ENCODE data around the gene TUBG1.

TUBG1 gene

DNA sequence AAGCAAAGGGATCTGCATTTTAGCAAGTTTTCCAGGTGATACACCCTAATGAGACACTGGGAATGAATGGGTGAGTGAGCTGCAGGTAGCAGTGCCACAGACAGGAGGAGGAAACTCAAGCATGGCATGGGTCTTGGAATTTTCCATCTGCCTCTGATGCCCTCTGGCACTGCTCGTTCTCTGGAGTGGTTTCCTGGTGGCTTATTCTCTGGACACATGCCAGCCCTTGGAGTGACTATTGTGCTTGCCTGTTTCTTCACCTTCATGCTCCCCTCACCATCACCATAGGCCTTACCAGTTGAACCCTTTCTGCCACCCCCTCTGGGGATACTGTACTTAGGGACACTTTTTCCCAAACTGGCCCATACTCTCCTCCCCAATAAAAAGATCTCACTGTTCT lies 45.9 kb upstream of the TUBG1 start:
- DNase-seq (ENCODE audit: low read depth): no peak
- peak overlapping the region; percentile 94 for H3K4me3 ChIP-seq (ENCODE audit: low read depth, low read length)
- TF ChIP-seq, protein P1, sequence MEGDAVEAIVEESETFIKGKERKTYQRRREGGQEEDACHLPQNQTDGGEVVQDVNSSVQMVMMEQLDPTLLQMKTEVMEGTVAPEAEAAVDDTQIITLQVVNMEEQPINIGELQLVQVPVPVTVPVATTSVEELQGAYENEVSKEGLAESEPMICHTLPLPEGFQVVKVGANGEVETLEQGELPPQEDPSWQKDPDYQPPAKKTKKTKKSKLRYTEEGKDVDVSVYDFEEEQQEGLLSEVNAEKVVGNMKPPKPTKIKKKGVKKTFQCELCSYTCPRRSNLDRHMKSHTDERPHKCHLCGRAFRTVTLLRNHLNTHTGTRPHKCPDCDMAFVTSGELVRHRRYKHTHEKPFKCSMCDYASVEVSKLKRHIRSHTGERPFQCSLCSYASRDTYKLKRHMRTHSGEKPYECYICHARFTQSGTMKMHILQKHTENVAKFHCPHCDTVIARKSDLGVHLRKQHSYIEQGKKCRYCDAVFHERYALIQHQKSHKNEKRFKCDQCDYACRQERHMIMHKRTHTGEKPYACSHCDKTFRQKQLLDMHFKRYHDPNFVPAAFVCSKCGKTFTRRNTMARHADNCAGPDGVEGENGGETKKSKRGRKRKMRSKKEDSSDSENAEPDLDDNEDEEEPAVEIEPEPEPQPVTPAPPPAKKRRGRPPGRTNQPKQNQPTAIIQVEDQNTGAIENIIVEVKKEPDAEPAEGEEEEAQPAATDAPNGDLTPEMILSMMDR (IDR thresholded peaks at IDR 0.05; ENCODE audit: low read depth, low read length): no peak
- TF ChIP-seq, protein P2, sequence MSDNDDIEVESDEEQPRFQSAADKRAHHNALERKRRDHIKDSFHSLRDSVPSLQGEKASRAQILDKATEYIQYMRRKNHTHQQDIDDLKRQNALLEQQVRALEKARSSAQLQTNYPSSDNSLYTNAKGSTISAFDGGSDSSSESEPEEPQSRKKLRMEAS (IDR thresholded peaks at IDR 0.05; ENCODE audit: low read depth, low read length): no peak
- TF ChIP-seq POLR2A (IDR thresholded peaks at IDR 0.05; ENCODE audit: extremely low read depth, insufficient read length) (no peak), MYC (IDR thresholded peaks at IDR 0.05; ENCODE audit: low read depth, low read length) (no peak)

DNA sequence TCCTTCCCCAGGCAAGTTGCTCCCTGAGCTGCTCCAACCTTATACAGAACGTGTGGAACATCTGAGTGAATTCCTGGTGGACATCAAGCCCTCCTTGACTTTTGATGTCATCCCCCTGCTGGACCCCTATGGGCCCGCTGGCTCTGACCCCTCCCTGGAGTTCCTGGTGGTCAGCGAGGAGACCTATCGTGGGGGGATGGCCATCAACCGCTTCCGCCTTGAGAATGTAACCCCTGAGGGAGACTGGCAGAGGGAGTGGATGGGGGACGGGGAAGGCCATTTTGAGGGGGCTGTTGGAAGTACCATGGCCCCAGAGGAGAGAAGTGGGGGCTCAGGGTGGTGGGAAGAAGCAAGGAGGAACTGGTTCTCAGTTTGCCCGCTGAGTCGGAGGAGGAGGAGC lies 45.5 kb upstream of the TUBG1 start:
- peak overlapping the region; percentile 94 for H3K4me3 ChIP-seq (ENCODE audit: low read depth, low read length)
- peak; percentile 43 for DNase-seq (ENCODE audit: low read depth)
- TF ChIP-seq, protein P2 (IDR thresholded peaks at IDR 0.05; ENCODE audit: low read depth, low read length): no peak
- TF ChIP-seq, protein P1 (IDR thresholded peaks at IDR 0.05; ENCODE audit: low read depth, low read length): no peak
- no peak for TF ChIP-seq MYC (IDR thresholded peaks at IDR 0.05; ENCODE audit: low read depth, low read length)
- TF ChIP-seq POLR2A (IDR thresholded peaks at IDR 0.05; ENCODE audit: extremely low read depth, insufficient read length): no peak

DNA sequence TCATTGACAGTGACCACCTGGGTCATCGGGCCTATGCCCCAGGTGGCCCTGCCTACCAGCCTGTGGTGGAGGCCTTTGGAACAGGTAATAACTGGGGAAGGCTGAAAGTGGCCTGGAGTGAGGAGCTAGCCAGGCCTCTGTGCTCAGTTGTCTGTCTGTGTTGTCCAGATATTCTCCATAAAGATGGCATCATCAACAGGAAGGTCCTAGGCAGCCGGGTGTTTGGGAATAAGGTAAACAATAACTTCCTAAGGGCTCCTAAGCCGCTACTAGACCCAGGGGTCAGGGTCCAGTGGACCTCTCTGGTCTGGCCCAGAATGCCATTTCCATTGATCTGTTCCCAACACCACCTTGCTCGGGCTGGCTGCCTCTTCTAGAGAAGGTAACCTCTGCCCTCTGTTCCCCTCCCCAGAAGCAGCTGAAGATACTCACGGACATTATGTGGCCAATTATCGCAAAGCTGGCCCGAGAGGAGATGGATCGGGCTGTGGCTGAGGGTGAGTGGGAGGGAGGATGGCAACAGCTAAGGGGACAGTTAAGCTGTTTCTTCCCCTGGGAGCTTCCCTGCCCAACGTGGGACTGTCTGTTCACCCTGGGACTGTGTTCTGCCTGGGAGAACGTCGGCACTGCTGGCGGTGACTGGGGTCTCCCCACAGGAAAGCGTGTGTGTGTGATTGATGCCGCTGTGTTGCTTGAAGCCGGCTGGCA lies 44.5 kb upstream of the TUBG1 start:
- no peak for DNase-seq (ENCODE audit: low read depth)
- H3K4me3 ChIP-seq (ENCODE audit: low read depth, low read length): no peak overlapping the region
- TF ChIP-seq POLR2A (IDR thresholded peaks at IDR 0.05; ENCODE audit: extremely low read depth, insufficient read length) (no peak), MYC (IDR thresholded peaks at IDR 0.05; ENCODE audit: low read depth, low read length) (no peak)
- TF ChIP-seq, protein P2 (IDR thresholded peaks at IDR 0.05; ENCODE audit: low read depth, low read length): no peak
- TF ChIP-seq, protein P1 (IDR thresholded peaks at IDR 0.05; ENCODE audit: low read depth, low read length): no peak

DNA sequence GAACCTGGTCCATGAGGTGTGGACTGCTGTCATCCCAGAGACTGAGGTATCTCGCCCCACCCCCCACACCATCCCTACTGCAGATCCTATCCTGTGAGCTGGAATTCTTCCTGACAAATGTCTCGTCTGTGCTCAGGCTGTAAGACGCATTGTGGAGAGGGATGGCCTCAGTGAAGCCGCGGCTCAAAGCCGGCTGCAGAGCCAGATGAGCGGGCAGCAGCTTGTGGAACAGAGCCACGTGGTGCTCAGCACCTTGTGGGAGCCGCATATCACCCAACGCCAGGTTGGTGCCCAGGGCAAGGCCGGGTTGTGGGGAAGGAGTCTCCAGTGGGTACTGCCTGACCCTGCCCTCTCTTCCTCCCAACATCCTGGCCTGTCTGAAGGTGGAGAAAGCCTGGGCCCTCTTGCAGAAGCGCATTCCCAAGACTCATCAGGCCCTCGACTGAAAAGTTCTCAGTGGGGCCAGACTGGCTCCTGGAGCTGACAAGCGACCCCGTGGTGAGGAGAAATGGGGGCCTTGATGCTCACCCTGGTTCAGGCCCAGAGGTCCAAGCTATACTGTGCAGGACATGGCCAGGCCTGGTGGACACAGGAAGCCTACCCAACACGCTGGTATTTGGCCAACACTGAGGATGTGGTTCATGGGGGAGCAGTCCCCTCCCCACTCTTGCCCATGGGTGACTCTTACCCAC lies 43.8 kb upstream of the TUBG1 start:
- no peak overlapping the region for H3K4me3 ChIP-seq (ENCODE audit: low read depth, low read length)
- TF ChIP-seq MYC (IDR thresholded peaks at IDR 0.05; ENCODE audit: low read depth, low read length) (no peak), POLR2A (IDR thresholded peaks at IDR 0.05; ENCODE audit: extremely low read depth, insufficient read length) (no peak)
- TF ChIP-seq, protein P2 (IDR thresholded peaks at IDR 0.05; ENCODE audit: low read depth, low read length): no peak
- TF ChIP-seq, protein P1 (IDR thresholded peaks at IDR 0.05; ENCODE audit: low read depth, low read length): no peak
- no peak for DNase-seq (ENCODE audit: low read depth)

DNA sequence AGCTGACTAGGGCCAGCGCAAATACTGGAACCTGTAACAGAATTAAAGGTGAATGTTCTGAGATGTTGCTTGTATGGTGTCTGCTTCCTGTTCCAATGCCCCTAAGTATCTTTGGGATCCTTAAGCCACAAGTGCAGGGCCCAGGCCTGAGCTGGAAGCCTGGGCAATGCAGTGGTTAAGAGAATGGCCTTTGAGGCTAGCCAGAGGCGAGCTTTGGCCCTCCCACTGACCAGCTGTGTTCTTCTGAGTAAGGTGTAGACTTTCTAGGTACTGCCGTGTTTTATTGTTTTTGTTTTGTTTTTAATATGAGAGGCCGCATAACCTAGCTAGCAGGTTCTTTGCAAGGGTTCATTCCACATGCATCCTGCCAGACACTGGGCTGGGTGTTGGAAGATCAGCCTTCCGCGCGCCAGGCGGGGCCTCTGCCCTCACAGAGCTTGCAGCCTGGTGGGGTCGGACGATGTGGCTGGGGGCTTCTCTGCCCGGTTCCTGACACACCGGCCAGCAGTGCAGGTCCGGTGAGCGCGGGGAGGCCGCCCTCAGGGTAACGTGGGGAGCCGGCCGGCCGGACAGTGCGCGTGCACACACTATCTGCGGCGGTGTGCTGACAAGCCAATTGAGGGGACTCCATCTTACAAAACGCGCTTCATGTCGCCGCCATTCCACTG lies 43.1 kb upstream of the TUBG1 start:
- peak overlapping the region; percentile 25 for H3K4me3 ChIP-seq (ENCODE audit: low read depth, low read length)
- no peak for TF ChIP-seq POLR2A (IDR thresholded peaks at IDR 0.05; ENCODE audit: extremely low read depth, insufficient read length)
- TF ChIP-seq MYC (IDR thresholded peaks at IDR 0.05; ENCODE audit: low read depth, low read length): no peak
- TF ChIP-seq, protein P2 (IDR thresholded peaks at IDR 0.05; ENCODE audit: low read depth, low read length): no peak
- TF ChIP-seq, protein P1 (IDR thresholded peaks at IDR 0.05; ENCODE audit: low read depth, low read length): no peak
- no peak for DNase-seq (ENCODE audit: low read depth)
